Measurements from ENCODE around the gene AIM2.

GRCh38 chr1:159084152-159084551, 7.6 kb upstream of the AIM2 start:
- TF ChIP-seq CTCF (IDR thresholded peaks at IDR 0.05) (no peak), POLR2A (IDR thresholded peaks at IDR 0.05) (no peak)
